GM12878 (cell line): ENCODE results near the gene NR3C1. TPM values are rescaled to one million over a fixed set of nuclear protein-coding genes. Genes with fewer than 3 reads are reported as not detected.
A peak's percentile ranks its signal among the peaks of the same experiment; 100 is the strongest.

Experiments used
- ATAC-seq: fragments of 200-7000 bp; cut with Tn5 transposase; 3 replicates; pipeline ENCODE4 v1.9.1; 2020; ENCODE audit warnings: mild to moderate bottlenecking, moderate library complexity
- BruUV-seq: library from RNA; stranded (reverse); fragments of 400-500 nt; replicated peaks from 2 replicates; lab custom pipeline; 2021; lab: Mats Ljungman, UMichigan
- CTCF ChIA-PET: fragments of 300-600 bp; sonication (Branson Sonifier 250); formaldehyde crosslinking; extraction: SDS; loops from one replicate; lab custom pipeline; 2021; ENCODE audit warnings: inconsistent platforms; lab: Yijun Ruan, JAX
- POLR2A ChIA-PET: fragments of 350-600 bp; formaldehyde crosslinking; extraction: SDS; loops from one replicate; lab custom pipeline; 2021; ENCODE audit warnings: inconsistent platforms; lab: Charles Lee
- RAD21 ChIA-PET: fragments of 300-600 bp; sonication (Branson Sonifier 250); formaldehyde crosslinking; loops from one replicate; lab custom pipeline; 2023; ENCODE audit warnings: antibody characterized with exemption; ENCODE audit not compliant: unreplicated experiment; lab: Charles Lee
- SMC1A ChIA-PET: fragments of 300-600 bp; sonication (Branson Sonifier 250); formaldehyde crosslinking; loops from one replicate; lab custom pipeline; 2023; ENCODE audit not compliant: unreplicated experiment, uncharacterized antibody; lab: Charles Lee
- DNase-seq: peaks from one replicate; pipeline ENCODE4 v3.0.0-alpha.2; 2011; ENCODE audit warnings: low read depth, low spot score
- FAIRE-seq: peaks from 3 replicates; lab custom pipeline; 2011; peaks lifted over from hg19 to GRCh38; lab: Jason Lieb, UNC
- H2AFZ ChIP-seq: 2 replicates; pipeline ENCODE4 v1.6.0; 2011; ENCODE audit warnings: low read depth, low read length, control low read depth; ENCODE audit not compliant: control insufficient read depth
- H3K27ac ChIP-seq: 2 replicates; pipeline ENCODE4 v1.5.1; 2011; ENCODE audit warnings: control low read depth; ENCODE audit not compliant: control insufficient read depth, insufficient read depth
- H3K27me3 ChIP-seq, 2 experiments: replicated peaks in 1 of 2; 2 replicates each; pipeline versions ENCODE4 v1.6.0 to v1.6.1; 2011; ENCODE audit warnings: low read length in 1 of 2; ENCODE audit not compliant: control insufficient read depth in 2 of 2, insufficient read depth in 2 of 2
- H3K36me3 ChIP-seq, 2 experiments: 2 replicates each; pipeline ENCODE4 v1.5.1; 2011; ENCODE audit warnings: low read length in 1 of 2; ENCODE audit not compliant: control insufficient read depth in 2 of 2, insufficient read depth in 2 of 2
- H3K4me1 ChIP-seq: 2 replicates; pipeline ENCODE4 v1.6.1; 2011; ENCODE audit warnings: mild to moderate bottlenecking, low read length, moderate library complexity, mixed read lengths; ENCODE audit not compliant: control insufficient read depth, insufficient read depth
- H3K4me2 ChIP-seq: 2 replicates; pipeline ENCODE4 v1.6.0; 2011; ENCODE audit warnings: control low read depth; ENCODE audit not compliant: control insufficient read depth, insufficient read depth
- H3K4me3 ChIP-seq: fragments of 200-600 bp; sonication (generic); 2 replicates; pipeline ENCODE4 v1.5.1; 2016
- H3K79me2 ChIP-seq: 2 replicates; pipeline ENCODE4 v1.6.0; 2011; ENCODE audit warnings: low read length; ENCODE audit not compliant: control insufficient read depth, insufficient read depth
- H3K9ac ChIP-seq: 2 replicates; pipeline ENCODE4 v1.8.0; 2011; ENCODE audit warnings: low read length, control low read depth, mixed read lengths; ENCODE audit not compliant: control insufficient read depth, insufficient read depth
- H3K9me3 ChIP-seq: replicated peaks from 3 replicates; pipeline ENCODE4 v1.5.1; 2011; ENCODE audit warnings: mild to moderate bottlenecking, low read length; ENCODE audit not compliant: control insufficient read depth, insufficient read depth
- H4K20me1 ChIP-seq: 2 replicates; pipeline ENCODE4 v1.6.0; 2011; ENCODE audit not compliant: control insufficient read depth, insufficient read depth
- ATF7 ChIP-seq: fragments of 450-650 bp; IDR thresholded peaks from 2 replicates; pipeline ENCODE4 v1.6.1; 2016; ENCODE audit warnings: low read depth, mild to moderate bottlenecking
- CBX3 ChIP-seq: fragments of 200-600 bp; sonication (generic); IDR thresholded peaks from 2 replicates; pipeline ENCODE4 v1.6.1; 2016; ENCODE audit warnings: low read depth, borderline replicate concordance
- EZH2 ChIP-seq: IDR thresholded peaks from 2 replicates; pipeline ENCODE4 v1.6.1; 2012; ENCODE audit warnings: low read depth, mild to moderate bottlenecking, control low read depth, inconsistent platforms, low read length, borderline replicate concordance; ENCODE audit not compliant: control insufficient read depth
- GABPA ChIP-seq: IDR thresholded peaks from 2 replicates; pipeline ENCODE4 v1.6.1; 2014; ENCODE audit warnings: antibody characterized with exemption, low read depth, mild to moderate bottlenecking, inconsistent platforms
- HDGF ChIP-seq: fragments of 450-650 bp; IDR thresholded peaks from 2 replicates; pipeline ENCODE4 v1.6.1; 2016; ENCODE audit warnings: antibody characterized with exemption
- IKZF1 ChIP-seq: fragments of 450-650 bp; conservative IDR thresholded peaks from 2 replicates; pipeline ENCODE4 v1.6.1; 2017; ENCODE audit warnings: antibody characterized with exemption, mild to moderate bottlenecking
- JUNB ChIP-seq: IDR thresholded peaks from 2 replicates; pipeline ENCODE4 v1.6.1; 2016; ENCODE audit warnings: antibody characterized with exemption, mild to moderate bottlenecking
- MXI1 ChIP-seq: fragments of 150-350 bp; IDR thresholded peaks from 2 replicates; pipeline ENCODE4 v1.6.1; 2011; ENCODE audit warnings: low read depth, mild to moderate bottlenecking, inconsistent platforms, low read length, improper control_type of control experiment
- RUNX3 ChIP-seq: IDR thresholded peaks from 2 replicates; pipeline ENCODE4 v1.6.1; 2012; ENCODE audit warnings: low read length, inconsistent platforms
- SIN3A ChIP-seq: IDR thresholded peaks from 2 replicates; pipeline ENCODE4 v1.6.1; 2012; ENCODE audit warnings: low read depth, low read length, improper control_type of control experiment
- USF2 ChIP-seq: IDR thresholded peaks from 2 replicates; pipeline ENCODE4 v1.6.1; 2011; ENCODE audit warnings: low read depth, low read length, improper control_type of control experiment, borderline replicate concordance
- WRNIP1 ChIP-seq: IDR thresholded peaks from 2 replicates; pipeline ENCODE4 v1.6.1; 2011; ENCODE audit warnings: low read depth, low read length, improper control_type of control experiment, borderline replicate concordance
- ZBTB33 ChIP-seq: fragments of 450-650 bp; IDR thresholded peaks from 2 replicates; pipeline ENCODE4 v1.6.1; 2017; ENCODE audit warnings: mild to moderate bottlenecking
- WGBS: methylation state at CpG from one replicate; pipeline ENCODE4 v1.1.6; 2016; ENCODE audit warnings: low lambda C conversion rate; ENCODE audit not compliant: insufficient replicate concordance, insufficient coverage; ENCODE audit errors: missing lambda C conversion rate; 5-methylcytosine and 5-hydroxymethylcytosine counted together
- in situ Hi-C: fragments of 300-500 bp; cut with MboI; formaldehyde crosslinking; loops from 9 replicates; pipeline ENCODE4 v1.14.3; 2018; ENCODE audit warnings: mixed read lengths
- intact Hi-C: fragments of 100-400 bp; cut with micrococcal nuclease; formaldehyde crosslinking; loops from one replicate; pipeline ENCODE4 v1.14.2; 2022; ENCODE audit not compliant: unreplicated experiment
- polyA plus RNA-seq, 11 experiments: library from polyadenylated mRNA; depleted of rRNA in 4 of 11; unstranded in 6 of 11; stranded (reverse) in 5 of 11; fragments of >200 nt; fragmentation: Nextera tagmentation in 4 of 11; fragmentation: Illumina TruSeq in 1 of 11; extraction: Ambion mirVana in 4 of 11; extraction: Trizol in 1 of 11; gene quantifications; 1 replicate in 1 of 11; 2 replicates in 10 of 11; pipeline versions ENCODE4 v1.2.1 to v1.2.3, GENCODE V29; 2011 to 2016; ENCODE audit warnings: inconsistent platforms in 2 of 11, missing spikeins in 2 of 11, low read depth in 1 of 11
- total RNA-seq, 4 experiments: library from RNA; depleted of rRNA in 3 of 4; stranded (reverse); fragments of >200 nt in 3 of 4; fragmentation: Illumina TruSeq in 1 of 4; extraction: Trizol in 1 of 4; gene quantifications; 2 replicates each; pipeline versions ENCODE4 v1.2.1 to v1.2.3, GENCODE V29; 2013 to 2021
- TF ChIP-seq, protein P1 (sequence below): fragments of 450-650 bp; formaldehyde crosslinking; IDR thresholded peaks from 2 replicates; pipeline ENCODE4 v1.4.0; 2020; ENCODE audit warnings: mild to moderate bottlenecking, moderate library complexity

Gene NR3C1
- total and polyA plus RNA-seq, 10 of the 15 experiments (the other 5 are each of a cell fraction or from before 2014, with no cell fraction given): 49.7 to 141 (median 109) TPM

GRCh38 chr5:143361438-143361837, 42.0 kb downstream of the NR3C1 start:
- intact Hi-C loops: no loop called here
- FAIRE-seq: no peak
- Histone ChIP-seq H3K4me1 (peaks cover 19% of the 10 kb centered on the region), H3K4me2 (no peak overlapping the region), H2AFZ (no peak overlapping the region), H3K9me3 (peaks cover 6% of the 10 kb centered on the region; the same call in 2 of the 3 replicates), H3K9ac (no peak overlapping the region), H4K20me1 (peaks cover 4% of the 10 kb centered on the region; the same call in 1 of the 2 replicates), H3K27ac (no peak overlapping the region), H3K27me3 (no peaks in the 10 kb centered on the region), H3K36me3 (peaks cover 2 to 7% of the 10 kb centered on the region in 2 experiments)
- in situ Hi-C loops: no loop called here
- 51% methylated on average over 3 of the region's 3 CpGs for WGBS
- ATAC-seq: peak; percentile 33; the same call in 2 of the 3 replicates
- CTCF ChIA-PET: interaction anchor here (0.5 to 1.9 kb wide), 11 partner anchors 9 to 438 kb away, joined by 3 to 6 read pairs (median 4); no protein-coding TSS in a partner anchor
- RAD21 ChIA-PET: interaction anchor here (0.6 to 2.4 kb wide), 12 partner anchors 9 to 358 kb away, joined by 3 to 10 read pairs (median 4); partner anchors contain the start of gene NR3C1
- SMC1A ChIA-PET: interaction anchor here (0.7 to 6.4 kb wide), 23 partner anchors 11 to 465 kb away, joined by 3 to 35 read pairs (median 4); no protein-coding TSS in a partner anchor
- TF ChIP-seq EZH2 (no peak), SIN3A (no peak), WRNIP1 (no peak), USF2 (no peak), MXI1 (no peak), GABPA (no peak), IKZF1 (no peak), HDGF (no peak), ZBTB33 (no peak), CBX3 (no peak), RUNX3 (no peak), ATF7 (no peak), JUNB (no peak)
- TF ChIP-seq, protein P1, sequence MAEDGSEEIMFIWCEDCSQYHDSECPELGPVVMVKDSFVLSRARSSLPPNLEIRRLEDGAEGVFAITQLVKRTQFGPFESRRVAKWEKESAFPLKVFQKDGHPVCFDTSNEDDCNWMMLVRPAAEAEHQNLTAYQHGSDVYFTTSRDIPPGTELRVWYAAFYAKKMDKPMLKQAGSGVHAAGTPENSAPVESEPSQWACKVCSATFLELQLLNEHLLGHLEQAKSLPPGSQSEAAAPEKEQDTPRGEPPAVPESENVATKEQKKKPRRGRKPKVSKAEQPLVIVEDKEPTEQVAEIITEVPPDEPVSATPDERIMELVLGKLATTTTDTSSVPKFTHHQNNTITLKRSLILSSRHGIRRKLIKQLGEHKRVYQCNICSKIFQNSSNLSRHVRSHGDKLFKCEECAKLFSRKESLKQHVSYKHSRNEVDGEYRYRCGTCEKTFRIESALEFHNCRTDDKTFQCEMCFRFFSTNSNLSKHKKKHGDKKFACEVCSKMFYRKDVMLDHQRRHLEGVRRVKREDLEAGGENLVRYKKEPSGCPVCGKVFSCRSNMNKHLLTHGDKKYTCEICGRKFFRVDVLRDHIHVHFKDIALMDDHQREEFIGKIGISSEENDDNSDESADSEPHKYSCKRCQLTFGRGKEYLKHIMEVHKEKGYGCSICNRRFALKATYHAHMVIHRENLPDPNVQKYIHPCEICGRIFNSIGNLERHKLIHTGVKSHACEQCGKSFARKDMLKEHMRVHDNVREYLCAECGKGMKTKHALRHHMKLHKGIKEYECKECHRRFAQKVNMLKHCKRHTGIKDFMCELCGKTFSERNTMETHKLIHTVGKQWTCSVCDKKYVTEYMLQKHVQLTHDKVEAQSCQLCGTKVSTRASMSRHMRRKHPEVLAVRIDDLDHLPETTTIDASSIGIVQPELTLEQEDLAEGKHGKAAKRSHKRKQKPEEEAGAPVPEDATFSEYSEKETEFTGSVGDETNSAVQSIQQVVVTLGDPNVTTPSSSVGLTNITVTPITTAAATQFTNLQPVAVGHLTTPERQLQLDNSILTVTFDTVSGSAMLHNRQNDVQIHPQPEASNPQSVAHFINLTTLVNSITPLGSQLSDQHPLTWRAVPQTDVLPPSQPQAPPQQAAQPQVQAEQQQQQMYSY: no peak
- TF ChIP-seq, all 136 proteins: peak for 0
- no TSS peak for BruUV-seq
- H3K4me3 ChIP-seq: no peak overlapping the region
- no peak for DNase-seq
- peaks cover 97% of the 10 kb centered on the region for H3K79me2 ChIP-seq
- POLR2A ChIA-PET: interaction anchor here (0.7 to 2.6 kb wide), 9 partner anchors 9 to 358 kb away, joined by 3 to 11 read pairs (median 4); no protein-coding TSS in a partner anchor
